NCI-H146 (cell line): Measurements from ENCODE around the gene AOAH.

ENCODE experiments used
- DNase-seq: peaks from one replicate; lab custom pipeline; 2025; lab: John Stamatoyannopoulos, UW

AOAH gene

DNA sequence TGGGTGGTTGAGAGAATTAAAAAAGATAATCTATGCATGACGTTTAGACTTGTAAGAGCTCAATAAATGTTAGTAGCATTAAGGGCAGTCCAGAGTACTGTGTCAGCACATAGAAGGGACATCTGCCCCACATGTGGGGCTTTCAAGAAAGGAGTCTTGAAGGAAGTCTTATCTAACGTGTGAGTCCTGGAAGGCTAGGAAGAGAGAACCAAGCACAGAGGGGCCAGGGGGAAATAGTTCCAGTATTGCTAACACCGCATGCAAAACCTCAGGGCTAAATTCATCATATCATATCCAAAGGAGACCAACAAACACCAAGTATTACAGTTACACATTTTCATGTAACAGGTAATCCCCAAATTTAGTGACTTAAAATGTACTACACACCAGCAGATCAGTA, 122.7 kb downstream of the AOAH start:
- no peak for DNase-seq

DNA sequence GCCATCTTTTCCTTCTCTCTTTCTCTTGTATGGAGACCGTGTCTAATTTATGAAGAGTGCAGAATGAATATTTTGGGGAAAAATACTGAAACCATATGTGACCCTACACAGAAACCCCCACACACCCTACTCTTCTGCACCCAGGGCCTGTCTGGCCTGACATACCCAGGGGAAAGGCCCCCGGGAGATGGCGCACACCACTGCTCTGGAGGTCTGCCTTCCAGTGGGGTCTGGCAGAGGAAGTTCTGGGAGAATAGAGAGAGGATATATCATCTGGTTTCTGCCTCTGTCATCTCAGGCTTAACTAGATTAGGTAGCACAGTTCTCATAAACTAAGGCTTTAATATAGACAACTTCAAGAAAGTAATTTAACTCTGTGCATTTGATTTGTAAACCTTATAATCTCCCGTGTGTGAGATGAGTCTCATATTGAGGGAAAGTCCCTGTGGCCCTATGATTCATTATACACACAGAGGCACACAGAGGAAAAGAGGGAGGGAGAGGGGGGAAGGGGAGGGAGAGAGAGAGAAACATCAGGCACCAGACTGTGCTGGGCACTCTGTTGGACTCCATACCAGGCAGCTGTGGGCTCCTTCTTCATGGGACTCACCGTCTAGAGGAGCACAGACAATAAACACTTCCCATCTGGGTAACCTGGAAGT, 123.3 kb downstream of the AOAH start:
- no peak for DNase-seq

DNA sequence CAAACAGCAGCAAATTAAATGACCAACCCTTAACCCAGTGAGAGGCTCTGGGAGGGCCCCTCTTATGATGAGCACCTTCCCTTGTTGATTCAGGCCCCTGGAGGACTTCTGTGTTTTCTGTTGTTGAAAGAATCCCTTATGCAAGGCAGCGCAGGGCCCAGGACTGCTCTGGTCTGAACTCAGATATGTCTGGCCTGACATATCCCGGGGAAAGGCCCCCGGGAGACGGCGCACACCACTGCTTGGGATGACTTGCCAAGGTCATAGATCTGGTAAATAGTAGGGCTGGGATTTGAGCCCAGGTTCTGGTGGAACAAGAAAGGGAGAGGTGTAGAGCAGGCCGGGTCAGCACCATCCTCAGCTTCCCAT, 124.0 kb downstream of the AOAH start:
- no peak for DNase-seq

DNA sequence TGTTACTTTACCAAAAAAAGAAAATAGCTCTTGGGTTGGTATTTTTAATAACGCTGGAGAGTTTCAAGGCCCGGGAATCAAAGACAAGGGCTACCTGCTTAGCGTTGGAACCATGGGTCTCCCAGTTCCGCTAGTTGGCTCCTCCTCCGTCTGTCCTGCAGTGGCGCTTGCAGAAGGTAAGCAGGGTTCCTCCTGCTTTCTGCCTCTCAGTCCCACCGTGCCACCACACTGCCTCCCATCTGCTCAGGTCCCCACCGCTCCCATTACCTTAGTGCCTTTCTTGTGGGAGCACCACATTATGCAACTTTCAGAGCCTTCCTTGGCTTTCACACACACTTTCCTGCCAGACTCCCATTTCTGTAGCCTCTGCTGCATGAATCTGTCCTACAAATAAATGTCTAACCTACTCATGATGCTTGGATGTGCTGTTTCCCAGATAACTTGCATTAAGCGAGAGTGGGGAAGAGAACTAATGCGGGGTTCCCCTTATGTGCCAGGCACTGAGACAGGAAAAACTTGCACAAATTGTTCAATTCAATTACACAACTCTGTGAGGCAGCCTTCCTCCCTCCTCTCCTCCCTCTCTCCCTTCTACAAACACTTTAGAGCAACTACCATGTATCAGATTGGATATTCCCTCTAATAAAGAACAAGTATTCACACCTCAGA, 124.5 kb downstream of the AOAH start:
- no peak for DNase-seq

DNA sequence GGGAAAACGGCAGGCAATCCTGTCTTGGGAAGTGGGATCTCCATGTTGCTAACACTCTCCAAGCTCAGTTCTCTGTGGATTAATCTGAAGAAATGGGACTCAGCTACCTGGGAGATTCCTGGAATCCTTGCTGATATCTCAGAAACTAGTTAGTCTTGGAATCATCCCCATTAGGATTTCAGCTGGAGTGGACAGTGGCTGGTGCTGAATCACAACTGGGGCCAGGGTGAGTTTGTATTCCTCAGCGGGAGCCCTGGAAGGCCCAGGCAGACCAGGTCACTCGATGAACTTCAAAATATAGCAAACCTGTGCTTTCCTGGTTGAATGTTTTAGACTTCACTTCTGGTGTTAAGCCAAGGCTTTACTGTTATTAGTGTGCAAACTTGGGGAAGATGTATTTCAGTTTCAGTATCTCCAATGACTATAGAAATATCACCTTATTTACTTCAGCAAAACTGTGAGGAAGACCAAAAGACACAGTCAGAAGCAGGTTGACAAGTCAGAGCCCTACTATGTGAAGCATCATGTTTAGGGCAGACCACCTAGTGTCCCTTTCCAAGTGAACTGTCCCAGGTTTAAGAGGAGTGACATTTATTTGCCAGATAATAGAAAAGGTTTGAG, 126.1 kb downstream of the AOAH start:
- DNase-seq, result no peak

DNA sequence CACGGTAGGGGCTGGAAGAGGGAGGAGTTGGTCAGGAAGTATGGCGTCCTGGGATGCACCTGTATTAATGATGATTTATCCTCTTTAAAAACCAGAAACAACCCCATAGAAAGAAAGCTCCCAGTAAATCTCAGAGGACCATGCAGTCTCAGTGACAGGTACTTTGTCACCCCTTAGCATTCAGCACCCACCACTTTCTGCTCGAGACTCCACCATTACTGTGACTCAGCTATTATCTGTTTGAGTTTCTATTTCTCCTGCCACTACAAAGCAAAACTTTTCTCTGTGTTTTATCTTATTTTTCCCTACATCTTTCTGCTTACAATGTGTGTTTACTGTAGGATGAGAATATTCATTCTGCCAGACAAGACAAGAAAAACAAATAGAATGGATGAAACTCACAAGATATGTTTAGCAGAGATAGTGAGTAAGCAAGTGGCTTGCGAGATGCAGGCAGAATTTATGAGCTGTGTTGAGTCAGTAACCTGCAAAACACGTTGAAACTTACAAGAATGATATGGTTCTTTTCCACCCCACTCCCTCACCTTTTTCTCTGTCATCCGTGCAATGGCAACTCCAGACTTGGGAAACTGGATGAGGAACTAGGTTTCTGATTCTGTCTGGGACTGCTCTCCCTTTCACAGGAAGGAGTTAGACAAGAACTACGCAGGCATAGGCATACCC, 127.1 kb downstream of the AOAH start:
- no peak for DNase-seq

DNA sequence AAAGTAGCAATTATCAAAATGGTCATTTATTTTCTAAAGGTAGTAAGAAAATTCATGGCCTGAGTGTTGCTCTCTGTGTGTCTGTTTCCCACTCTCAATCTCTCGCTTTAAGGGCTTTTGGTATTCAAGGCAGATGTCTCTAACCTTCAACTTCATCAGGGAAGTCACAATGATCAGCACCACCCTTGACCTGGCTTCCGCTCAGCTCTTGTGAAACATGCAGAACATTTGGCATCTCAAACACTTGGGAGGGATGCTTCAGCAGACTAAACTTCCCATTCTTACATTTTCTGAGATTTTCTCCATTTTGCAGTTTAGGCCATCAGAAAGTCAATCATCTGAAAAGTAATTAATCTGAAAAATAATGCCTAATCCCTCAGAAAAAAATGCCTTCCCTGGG, 129.8 kb downstream of the AOAH start:
- no peak for DNase-seq

DNA sequence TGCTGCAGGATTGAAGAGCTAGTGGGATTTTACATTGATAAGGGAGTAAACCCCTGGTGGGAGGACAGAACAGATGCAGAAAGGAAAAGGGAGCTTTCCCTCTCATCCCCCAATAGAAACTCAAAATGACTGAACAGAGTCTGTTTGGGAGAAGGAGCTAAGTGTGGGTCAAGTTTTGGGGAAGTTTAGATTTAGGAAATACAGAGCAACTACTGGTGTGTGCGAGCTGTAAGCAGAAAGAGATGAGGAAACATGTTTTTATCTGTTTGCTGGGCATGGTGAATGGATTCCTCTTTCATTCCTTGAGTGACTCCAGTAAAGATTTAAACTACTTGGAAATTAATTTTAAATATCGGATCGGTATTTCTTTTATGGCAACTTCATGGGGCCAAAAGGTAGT, 132.7 kb downstream of the AOAH start:
- no peak for DNase-seq

DNA sequence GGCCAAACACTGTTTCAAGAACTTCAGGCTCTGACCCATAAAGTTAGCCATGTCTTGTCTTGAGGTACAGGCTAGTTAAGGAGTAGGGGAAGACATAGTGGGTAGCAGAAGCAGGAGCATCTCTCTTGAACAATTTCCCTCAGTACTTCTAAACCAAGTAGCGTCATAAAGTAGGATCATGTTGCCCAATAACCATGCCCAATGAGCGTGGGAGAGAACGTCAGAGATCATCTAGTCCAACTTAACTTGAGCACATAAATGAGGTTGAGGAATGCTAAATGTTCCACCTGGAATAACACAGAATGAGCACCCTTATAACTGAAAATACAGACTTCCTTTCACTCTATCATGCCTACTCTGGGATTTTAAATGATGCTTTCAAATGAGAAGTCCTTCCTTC, 134.9 kb downstream of the AOAH start:
- no peak for DNase-seq

DNA sequence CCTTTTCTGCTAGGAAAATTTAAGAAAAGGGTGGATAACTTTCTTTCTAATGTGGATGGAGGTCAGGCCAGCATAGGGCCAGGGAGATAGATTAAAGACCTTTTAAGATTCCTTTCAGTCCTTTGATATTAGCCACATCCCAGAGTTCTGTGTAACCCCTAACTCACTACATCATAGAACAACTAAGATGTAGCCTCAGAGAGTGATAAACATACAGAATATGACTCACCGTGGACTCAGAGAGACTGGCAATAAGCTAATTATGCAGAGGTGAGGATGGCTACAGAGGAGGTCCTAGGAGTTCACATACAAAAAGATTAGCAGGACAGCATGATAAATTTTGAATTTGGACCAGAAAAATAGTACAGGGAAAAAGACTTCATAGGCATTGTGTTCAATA, 141.0 kb downstream of the AOAH start:
- no peak for DNase-seq

DNA sequence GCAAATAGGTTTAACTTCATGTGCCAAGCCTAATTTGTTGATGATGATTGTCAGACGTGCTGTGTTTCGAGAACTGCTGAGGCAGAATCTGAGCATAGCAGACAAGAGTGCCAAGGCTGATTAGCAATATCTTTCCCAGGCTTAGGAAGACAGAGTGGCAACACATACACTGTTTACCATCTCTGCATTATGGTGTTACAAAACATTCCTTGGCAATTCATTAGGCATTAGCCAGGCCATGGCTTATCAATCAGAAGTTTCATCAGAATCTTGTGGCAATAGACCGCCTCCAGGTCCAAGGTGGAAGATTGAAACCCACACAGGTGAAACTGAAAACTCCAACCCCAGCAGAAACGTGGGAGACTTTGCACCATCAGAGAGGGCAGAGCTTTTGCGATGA, 148.5 kb downstream of the AOAH start:
- DNase-seq, result no peak

DNA sequence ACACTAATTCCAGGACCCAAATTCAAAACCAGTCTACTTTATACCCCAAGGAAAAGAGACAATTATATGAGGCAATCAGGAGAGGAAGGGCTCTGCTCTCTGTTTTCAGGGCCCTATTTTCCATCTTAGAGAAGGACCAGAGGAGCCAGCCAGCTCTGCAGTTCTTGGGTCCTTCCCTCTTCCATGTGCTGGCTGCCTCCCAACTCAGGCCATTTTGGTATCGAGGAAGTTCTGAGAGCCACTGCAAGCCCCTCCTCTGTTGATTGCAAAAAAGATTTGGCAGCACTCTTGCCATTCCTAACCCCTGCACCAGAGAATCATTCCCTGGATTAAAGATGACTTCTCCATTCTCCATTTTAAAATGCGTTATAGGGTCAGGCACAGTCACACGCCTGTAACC, 151.2 kb downstream of the AOAH start:
- DNase-seq, result no peak

DNA sequence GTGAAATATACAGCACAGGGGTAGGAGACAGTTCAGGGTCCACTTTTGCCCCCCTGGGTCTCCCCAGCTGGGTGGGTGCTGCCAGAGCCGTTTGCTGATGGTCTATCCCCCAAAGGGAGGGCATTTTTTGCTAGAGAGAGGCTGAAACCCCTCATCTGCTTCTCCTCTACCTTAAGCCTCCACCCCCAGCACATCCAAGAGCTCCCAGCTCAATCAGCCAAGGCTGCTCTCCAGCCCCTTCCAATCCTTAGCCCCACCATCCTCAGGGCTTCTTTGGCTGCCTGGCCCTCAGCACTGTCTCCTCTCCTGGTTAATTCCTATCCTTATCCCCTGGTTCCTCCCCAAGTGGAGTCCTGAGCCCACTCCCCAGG, 153.1 kb downstream of the AOAH start:
- no peak for DNase-seq

DNA sequence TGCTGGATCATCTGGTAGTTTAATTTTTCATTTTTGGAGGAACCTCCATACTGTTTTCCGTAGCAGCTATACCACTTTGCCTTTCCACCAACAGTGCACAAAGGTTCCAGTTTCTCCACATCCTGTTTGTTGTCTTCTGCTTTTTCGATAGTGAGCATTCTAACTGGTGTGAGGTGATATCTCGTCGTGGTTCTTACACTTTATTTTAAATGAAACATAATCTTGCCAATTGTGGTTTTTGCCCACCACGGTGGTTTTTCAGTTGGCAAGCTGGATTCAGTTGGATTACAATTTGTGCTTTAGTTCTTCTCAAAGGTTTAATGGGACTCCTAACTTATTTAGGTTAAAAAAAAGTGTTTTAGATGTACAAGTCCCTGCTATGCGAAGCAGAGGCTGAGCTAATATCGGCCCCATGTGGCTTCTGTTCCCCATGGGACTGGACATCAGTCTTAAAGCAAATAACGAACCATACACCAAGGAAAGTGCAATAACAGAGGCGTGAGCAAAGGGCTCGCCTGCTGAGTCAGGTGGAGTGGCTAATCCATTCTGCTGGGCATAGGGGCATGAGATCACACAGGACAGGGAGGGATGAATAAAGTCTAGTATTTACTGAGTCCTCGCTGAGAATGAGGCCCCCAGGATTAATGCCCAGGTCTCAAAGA, 153.6 kb downstream of the AOAH start:
- DNase-seq, result no peak

DNA sequence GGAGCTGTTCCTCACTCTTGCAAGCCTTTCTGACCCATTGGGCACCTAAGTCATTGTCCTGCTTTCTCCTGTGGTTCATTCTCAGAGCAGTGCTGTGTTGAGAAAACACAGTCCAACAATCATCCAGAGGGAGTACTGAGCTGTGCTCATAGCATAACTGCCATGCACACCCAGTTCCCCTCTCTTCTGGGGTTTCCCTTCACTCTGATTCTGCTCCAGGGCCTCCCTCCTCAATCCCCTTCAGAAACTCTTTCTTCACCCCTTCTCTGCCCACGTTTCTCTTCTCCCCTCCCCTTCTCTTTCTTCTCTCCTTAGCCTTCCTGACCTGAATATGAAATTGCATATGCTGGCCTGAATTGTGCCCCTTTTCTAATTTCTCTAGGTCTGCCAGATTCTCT, 155.8 kb downstream of the AOAH start:
- DNase-seq, result no peak

DNA sequence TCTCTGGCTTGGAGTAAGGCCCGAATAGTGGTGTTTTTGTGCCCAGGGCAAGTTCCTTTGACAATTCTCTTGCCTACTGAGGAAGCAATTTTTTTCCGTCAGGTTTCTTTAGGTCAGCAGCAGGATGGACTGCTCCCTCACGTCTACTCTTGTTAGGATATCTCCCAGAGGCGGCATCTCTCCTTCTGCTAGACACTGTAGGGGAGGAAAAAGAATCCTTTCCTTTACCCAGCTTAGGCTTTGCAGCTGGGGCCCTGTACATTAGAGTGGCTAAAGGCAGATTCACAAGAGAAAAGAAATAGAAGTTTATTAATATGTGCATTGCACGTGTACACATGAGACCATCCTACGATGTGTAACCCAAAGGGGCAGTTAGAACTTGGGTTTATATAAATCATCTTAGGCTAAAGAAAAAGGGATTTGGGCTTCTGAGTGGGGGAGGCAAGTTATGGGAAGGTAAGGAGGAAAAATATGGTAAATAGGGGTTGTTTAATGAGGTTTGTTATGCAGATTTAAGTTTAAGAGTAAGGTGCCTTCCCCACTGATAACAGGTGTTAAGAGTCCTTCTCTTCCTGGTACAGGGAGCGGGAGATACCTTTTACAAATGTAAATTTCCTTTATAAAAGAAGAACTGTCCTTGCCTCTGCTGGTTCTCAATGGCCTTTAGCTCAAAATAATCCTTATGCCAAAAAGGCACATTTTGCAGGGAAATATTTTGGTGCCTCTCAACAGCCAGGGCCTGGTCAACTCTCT, 156.4 kb downstream of the AOAH start:
- no peak for DNase-seq

DNA sequence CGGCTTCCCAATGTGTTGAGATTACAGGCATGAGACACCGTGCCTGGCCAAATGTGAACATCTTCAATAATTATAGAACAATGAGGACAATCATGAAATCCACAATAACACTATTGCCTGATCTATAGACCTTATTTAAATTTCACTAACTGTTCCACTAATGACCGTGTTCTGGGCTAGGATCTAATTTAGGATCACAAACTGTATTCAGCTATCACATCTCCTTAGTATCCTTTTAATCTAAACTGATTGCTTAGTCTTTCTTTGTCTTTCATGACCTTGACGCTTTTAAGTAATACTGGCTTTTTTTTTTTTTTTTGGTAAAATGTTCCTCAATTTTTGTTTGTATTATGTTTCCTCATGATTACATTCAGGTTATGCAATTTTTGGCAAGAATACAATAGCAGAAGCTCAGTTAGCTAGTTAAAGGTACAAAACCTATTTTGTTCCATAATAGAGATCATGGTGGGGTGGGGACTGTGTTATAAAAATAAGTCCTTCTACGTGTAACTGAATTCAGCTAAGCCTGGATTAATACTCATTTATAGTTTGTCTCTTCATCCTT, 158.4 kb downstream of the AOAH start:
- no peak for DNase-seq

DNA sequence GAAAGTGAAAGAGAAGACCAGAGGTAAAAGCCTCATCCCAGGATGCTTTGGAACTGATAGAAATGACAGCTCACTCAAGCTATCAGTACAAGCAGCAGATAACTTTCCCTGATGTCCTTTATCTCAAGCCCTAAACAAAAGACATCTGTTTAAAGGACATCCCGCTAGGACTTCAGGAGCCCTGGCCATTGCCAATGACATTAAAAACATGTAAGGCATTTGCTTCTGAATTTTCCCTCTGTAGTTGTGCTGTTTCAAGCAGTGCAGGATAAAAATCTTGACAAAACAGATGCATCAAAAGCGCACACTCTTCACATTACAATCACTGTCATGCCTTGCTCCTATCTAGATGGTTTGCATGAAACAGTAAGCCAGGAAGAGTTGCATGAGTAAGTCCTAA, 159.8 kb downstream of the AOAH start:
- DNase-seq, result no peak

DNA sequence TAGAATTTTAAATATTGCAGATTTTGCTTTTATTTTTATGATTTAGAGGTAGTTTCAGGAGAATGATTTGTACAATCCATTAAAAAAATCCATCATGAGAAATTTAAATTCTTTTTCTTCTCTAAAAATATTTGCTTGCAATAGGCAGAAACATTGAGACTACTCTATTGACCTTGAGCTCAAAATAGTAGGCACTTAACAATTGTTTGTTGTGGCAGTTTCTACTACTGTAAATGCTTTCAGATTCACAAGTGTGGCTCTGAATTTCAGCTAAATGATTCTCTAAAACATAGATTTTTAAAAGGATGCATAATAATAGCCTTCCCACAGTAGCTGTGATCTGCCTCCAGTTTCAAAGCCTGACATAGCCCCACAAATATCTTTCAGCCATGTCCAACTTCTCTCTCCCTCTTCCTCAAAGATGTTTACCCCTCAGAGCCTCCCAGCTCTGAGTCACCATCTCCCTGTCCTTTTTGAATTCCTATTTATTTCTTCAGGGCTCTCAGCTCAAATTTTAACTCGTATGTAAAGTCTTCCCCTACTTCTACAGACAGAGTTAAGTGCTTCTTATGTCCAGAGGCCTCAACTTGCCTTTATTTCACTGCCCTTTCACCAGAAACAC, 160.5 kb downstream of the AOAH start:
- no peak for DNase-seq

DNA sequence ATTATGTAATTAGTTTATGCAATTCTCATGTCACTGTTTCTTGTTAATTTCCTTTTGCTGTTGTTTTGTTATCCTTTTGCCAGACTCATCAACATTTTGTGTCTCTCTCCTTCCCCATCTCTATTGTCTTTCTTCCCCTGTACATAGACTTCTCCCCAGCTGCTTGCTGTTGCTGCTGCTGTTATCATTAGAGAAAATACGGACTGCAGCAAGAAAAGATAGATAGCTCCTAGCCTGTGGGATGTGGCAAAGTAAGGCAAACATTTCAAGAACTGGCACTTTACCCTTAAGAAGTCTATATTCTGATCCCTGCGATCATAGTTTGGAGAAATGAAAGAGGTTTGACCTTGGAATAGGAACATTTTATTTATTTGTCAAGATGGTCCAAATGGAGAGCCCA, 162.2 kb downstream of the AOAH start:
- no peak for DNase-seq

DNA sequence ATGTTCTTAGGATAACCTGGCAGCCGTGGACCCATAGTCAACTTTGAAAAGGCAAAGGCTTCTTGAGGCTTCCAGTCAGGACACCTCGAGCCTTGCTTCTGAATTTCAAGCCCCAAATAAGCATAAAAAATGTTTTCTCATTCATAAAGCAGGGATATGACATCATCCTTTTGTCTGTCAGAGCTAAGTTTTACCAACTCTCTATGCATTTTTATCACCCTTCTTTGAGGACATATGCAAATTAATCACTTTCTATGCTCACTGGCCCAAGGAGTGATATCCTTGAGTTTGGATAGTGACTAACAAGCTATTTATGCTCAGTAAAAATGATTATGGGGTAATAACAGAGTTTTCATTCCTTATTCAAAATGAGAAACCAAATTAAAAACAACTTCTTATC, 175.3 kb downstream of the AOAH start:
- no peak for DNase-seq
